H9 (cell line): ENCODE data around the gene THEM4. TPM values are rescaled to one million over a fixed set of nuclear protein-coding genes. Genes with fewer than 3 reads are reported as not detected.

Experiments used
- DNase-seq: peaks from one replicate; pipeline ENCODE4 v3.0.0-alpha.2; 2017
- H2AFZ ChIP-seq: one replicate; pipeline ENCODE4 v1.6.1; 2013; ENCODE audit warnings: mild to moderate bottlenecking, low read length, control low read depth, moderate library complexity
- H2AK5ac ChIP-seq: 2 replicates; pipeline ENCODE4 v1.6.1; 2013; ENCODE audit warnings: low read length, control low read depth, mixed read lengths; ENCODE audit not compliant: insufficient read length
- H2BK120ac ChIP-seq: one replicate; pipeline ENCODE4 v1.6.1; 2013; ENCODE audit warnings: low read depth, mild to moderate bottlenecking, low read length, control low read depth, inconsistent platforms; ENCODE audit not compliant: poor library complexity, severe bottlenecking
- H2BK12ac ChIP-seq: 2 replicates; pipeline ENCODE4 v1.6.1; 2013; ENCODE audit warnings: low read length, control low read depth, mixed read lengths, low read depth; ENCODE audit not compliant: insufficient read length
- H2BK15ac ChIP-seq: 2 replicates; pipeline ENCODE4 v1.6.1; 2013; ENCODE audit warnings: low read depth, low read length, control low read depth
- H2BK20ac ChIP-seq: one replicate; pipeline ENCODE4 v1.6.1; 2013; ENCODE audit warnings: low read depth, mild to moderate bottlenecking, low read length, control low read depth, inconsistent platforms; ENCODE audit not compliant: poor library complexity, severe bottlenecking
- H2BK5ac ChIP-seq: 2 replicates; pipeline ENCODE4 v1.6.1; 2013; ENCODE audit warnings: low read length, control low read depth, mixed read lengths; ENCODE audit not compliant: insufficient read length
- H3K14ac ChIP-seq: 2 replicates; pipeline ENCODE4 v1.6.1; 2013; ENCODE audit warnings: low read length, control low read depth; ENCODE audit not compliant: insufficient read depth
- H3K18ac ChIP-seq: 2 replicates; pipeline ENCODE4 v1.6.1; 2013; ENCODE audit warnings: low read depth, mild to moderate bottlenecking, mixed read lengths, low read length, control low read depth; ENCODE audit not compliant: insufficient read length
- H3K23ac ChIP-seq: 2 replicates; pipeline ENCODE4 v1.6.1; 2013; ENCODE audit warnings: low read length, control low read depth, mixed read lengths, low read depth; ENCODE audit not compliant: insufficient read length
- H3K23me2 ChIP-seq: 2 replicates; pipeline ENCODE4 v1.6.1; 2013; ENCODE audit warnings: low read depth, mild to moderate bottlenecking, mixed read lengths, low read length, control low read depth; ENCODE audit not compliant: insufficient read length, poor library complexity, severe bottlenecking
- H3K27ac ChIP-seq: 2 replicates; pipeline ENCODE4 v1.5.1; 2013; ENCODE audit warnings: low read length, control low read depth, mixed read lengths, low read depth; ENCODE audit not compliant: insufficient read length
- H3K27me3 ChIP-seq: 2 replicates; pipeline ENCODE4 v1.6.1; 2013; ENCODE audit warnings: low read length, control low read depth, inconsistent platforms; ENCODE audit not compliant: insufficient read depth
- H3K4ac ChIP-seq: 2 replicates; pipeline ENCODE4 v1.6.1; 2013; ENCODE audit warnings: low read depth, mild to moderate bottlenecking, control low read depth, inconsistent platforms, low read length, moderate library complexity
- H3K4me1 ChIP-seq: 2 replicates; pipeline ENCODE4 v1.6.1; 2013; ENCODE audit warnings: low read length, control low read depth, inconsistent platforms; ENCODE audit not compliant: insufficient read depth
- H3K4me2 ChIP-seq: 2 replicates; pipeline ENCODE4 v1.6.1; 2013; ENCODE audit warnings: low read length, control low read depth, mixed read lengths; ENCODE audit not compliant: insufficient read length, insufficient read depth
- H3K56ac ChIP-seq: 2 replicates; pipeline ENCODE4 v1.6.1; 2013; ENCODE audit warnings: low read depth, mild to moderate bottlenecking, mixed read lengths, low read length, control low read depth; ENCODE audit not compliant: insufficient read length
- H3K79me1 ChIP-seq: 2 replicates; pipeline ENCODE4 v1.6.1; 2013; ENCODE audit warnings: low read depth, mild to moderate bottlenecking, moderate library complexity, low read length, control low read depth, inconsistent platforms; ENCODE audit not compliant: insufficient read depth, poor library complexity, severe bottlenecking
- H3K79me2 ChIP-seq: 2 replicates; pipeline ENCODE4 v1.6.1; 2013; ENCODE audit warnings: low read length, control low read depth, inconsistent platforms; ENCODE audit not compliant: insufficient read depth
- H3K9ac ChIP-seq: 2 replicates; pipeline ENCODE4 v1.6.1; 2013; ENCODE audit warnings: low read length, control low read depth, mixed read lengths; ENCODE audit not compliant: insufficient read length; ENCODE audit errors: extremely low read depth
- H3K9me3 ChIP-seq: one replicate; pipeline ENCODE4 v1.6.1; 2013; ENCODE audit warnings: low read depth, low read length, inconsistent platforms; ENCODE audit not compliant: control insufficient read depth
- H3T11ph ChIP-seq: one replicate; pipeline ENCODE4 v1.6.1; 2013; ENCODE audit warnings: mild to moderate bottlenecking, low read length, control low read depth, inconsistent platforms
- H4K20me1 ChIP-seq: one replicate; pipeline ENCODE4 v1.6.1; 2013; ENCODE audit not compliant: control insufficient read depth, insufficient read length, insufficient read depth
- H4K5ac ChIP-seq: 2 replicates; pipeline ENCODE4 v1.6.1; 2013; ENCODE audit warnings: low read depth, mild to moderate bottlenecking, mixed read lengths, low read length, control low read depth; ENCODE audit not compliant: insufficient read length
- H4K8ac ChIP-seq: replicated peaks from 2 replicates; pipeline ENCODE4 v1.6.1; 2013; ENCODE audit warnings: low read length, control low read depth, mixed read lengths, low read depth; ENCODE audit not compliant: insufficient read length
- H4K91ac ChIP-seq: 2 replicates; pipeline ENCODE4 v1.6.1; 2013; ENCODE audit warnings: low read depth, mild to moderate bottlenecking, moderate library complexity, mixed read lengths, low read length, control low read depth; ENCODE audit not compliant: insufficient read length
- H3K27ac Mint-ChIP-seq, 3 experiments: 2 replicates in 2 of 3; 3 replicates in 1 of 3; pipeline ENCODE4 v1.8.0; 2020 to 2021; ENCODE audit warnings: mixed read lengths in 3 of 3, mild to moderate bottlenecking in 1 of 3, moderate library complexity in 1 of 3
- H3K27me3 Mint-ChIP-seq: 2 replicates; pipeline ENCODE4 v1.8.0; 2021; ENCODE audit warnings: low read depth, mild to moderate bottlenecking, moderate library complexity, mixed read lengths
- H3K36me3 Mint-ChIP-seq, 3 experiments: 2 replicates in 2 of 3; 3 replicates in 1 of 3; pipeline ENCODE4 v1.8.0; 2020 to 2021; ENCODE audit warnings: low read depth in 3 of 3, mixed read lengths in 3 of 3; ENCODE audit not compliant: insufficient read depth in 1 of 3
- H3K4me1 Mint-ChIP-seq, 2 experiments: 2 replicates each; pipeline ENCODE4 v1.8.0; 2020; ENCODE audit warnings: mixed read lengths in 2 of 2
- H3K4me3 Mint-ChIP-seq, 2 experiments: 2 replicates in 1 of 2; 3 replicates in 1 of 2; pipeline ENCODE4 v1.8.0; 2020 to 2021; ENCODE audit warnings: mild to moderate bottlenecking in 2 of 2, mixed read lengths in 2 of 2, moderate library complexity in 1 of 2
- H3K9me3 Mint-ChIP-seq, 2 experiments: 2 replicates in 1 of 2; 3 replicates in 1 of 2; pipeline ENCODE4 v1.8.0; 2020; ENCODE audit warnings: mild to moderate bottlenecking in 2 of 2, mixed read lengths in 2 of 2, moderate library complexity in 1 of 2
- WGBS: extraction: QIAGEN DNeasy Blood & Tissue Kit; methylation state at CpG from one replicate; pipeline ENCODE4 v1.1.7; 2013; ENCODE audit warnings: missing lambda C conversion rate, low lambda C conversion rate, mixed read lengths; ENCODE audit not compliant: insufficient read length; ENCODE audit errors: extremely low coverage; 5-methylcytosine and 5-hydroxymethylcytosine counted together
- total RNA-seq: library from RNA; stranded (reverse); gene quantifications from 2 replicates; pipeline ENCODE4 v1.2.1, GENCODE V29; 2021
- TF ChIP-seq, protein P1 (sequence below): fragments of 200-600 bp; sonication (generic); conservative IDR thresholded peaks from 3 replicates; pipeline ENCODE4 v1.8.0; 2021; ENCODE audit warnings: antibody characterized with exemption, mild to moderate bottlenecking

THEM4 gene
- total RNA-seq, 1 experiment from 2014 or later, result 10.5 TPM

DNA sequence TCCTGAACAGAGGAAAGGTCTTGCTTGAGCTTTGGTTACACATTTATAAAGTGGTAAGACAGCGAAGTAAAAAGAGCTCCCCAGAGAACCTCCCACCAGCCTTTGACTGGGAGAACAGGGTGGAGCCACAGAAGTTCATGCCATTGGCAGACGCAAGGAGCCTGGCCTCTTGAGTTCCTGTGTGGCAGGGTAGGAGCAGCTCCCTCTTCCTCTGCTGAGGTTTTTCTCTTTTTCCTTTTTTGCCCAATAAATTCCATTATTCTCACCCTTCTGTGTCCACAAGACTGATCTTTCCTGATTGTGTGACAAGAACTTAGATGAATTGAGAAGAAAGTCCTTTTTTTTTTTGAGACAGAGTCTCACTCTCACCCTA is 4.3 kb downstream of the THEM4 start:
- no peak overlapping the region for H3T11ph ChIP-seq
- H3K4me1 ChIP-seq, result no peaks in the 10 kb centered on the region
- H2BK12ac ChIP-seq, result no peak overlapping the region
- H3K23ac ChIP-seq, result no peak overlapping the region
- TF ChIP-seq, protein P1, sequence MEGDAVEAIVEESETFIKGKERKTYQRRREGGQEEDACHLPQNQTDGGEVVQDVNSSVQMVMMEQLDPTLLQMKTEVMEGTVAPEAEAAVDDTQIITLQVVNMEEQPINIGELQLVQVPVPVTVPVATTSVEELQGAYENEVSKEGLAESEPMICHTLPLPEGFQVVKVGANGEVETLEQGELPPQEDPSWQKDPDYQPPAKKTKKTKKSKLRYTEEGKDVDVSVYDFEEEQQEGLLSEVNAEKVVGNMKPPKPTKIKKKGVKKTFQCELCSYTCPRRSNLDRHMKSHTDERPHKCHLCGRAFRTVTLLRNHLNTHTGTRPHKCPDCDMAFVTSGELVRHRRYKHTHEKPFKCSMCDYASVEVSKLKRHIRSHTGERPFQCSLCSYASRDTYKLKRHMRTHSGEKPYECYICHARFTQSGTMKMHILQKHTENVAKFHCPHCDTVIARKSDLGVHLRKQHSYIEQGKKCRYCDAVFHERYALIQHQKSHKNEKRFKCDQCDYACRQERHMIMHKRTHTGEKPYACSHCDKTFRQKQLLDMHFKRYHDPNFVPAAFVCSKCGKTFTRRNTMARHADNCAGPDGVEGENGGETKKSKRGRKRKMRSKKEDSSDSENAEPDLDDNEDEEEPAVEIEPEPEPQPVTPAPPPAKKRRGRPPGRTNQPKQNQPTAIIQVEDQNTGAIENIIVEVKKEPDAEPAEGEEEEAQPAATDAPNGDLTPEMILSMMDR, result no peak
- no CpG with 5 or more reads among the region's 2 CpGs for WGBS
- H4K8ac ChIP-seq, result no peak overlapping the region
- H3K56ac ChIP-seq, result no peak overlapping the region
- H3K79me1 ChIP-seq, result no peaks in the 10 kb centered on the region
- H3K79me2 ChIP-seq, result no peaks in the 10 kb centered on the region
- H3K27ac ChIP-seq, result no peak overlapping the region
- H3K9me3 Mint-ChIP-seq, result peaks cover 51 to 67% of the 10 kb centered on the region in 2 experiments
- H4K5ac ChIP-seq, result no peak overlapping the region
- H4K20me1 ChIP-seq, result no peaks in the 10 kb centered on the region
- H3K36me3 Mint-ChIP-seq, result peaks cover 54 to 63% (median 57%) of the 10 kb centered on the region in 3 experiments
- H3K9me3 ChIP-seq, result peaks cover 6% of the 10 kb centered on the region
- no peaks in the 10 kb centered on the region; the same call in 1 of the 2 replicates for H3K27me3 Mint-ChIP-seq
- H3K4me3 Mint-ChIP-seq, result no peak overlapping the region
- H2BK15ac ChIP-seq, result no peak overlapping the region
- H3K27me3 ChIP-seq, result no peaks in the 10 kb centered on the region
- H3K4ac ChIP-seq, result no peak overlapping the region
- H3K9ac ChIP-seq, result no peak overlapping the region
- 0 out of 7 replicates have a peak overlapping the region, but pooled peaks of 1 of the 3 experiments have one; percentile 47 for H3K27ac Mint-ChIP-seq
- no peak overlapping the region for H2BK5ac ChIP-seq
- no peak overlapping the region for H4K91ac ChIP-seq
- H2AK5ac ChIP-seq, result no peak overlapping the region
- H3K14ac ChIP-seq, result no peak overlapping the region
- no peak overlapping the region for H2BK20ac ChIP-seq
- H2AFZ ChIP-seq, result no peak overlapping the region
- peaks cover 7% of the 10 kb centered on the region for H3K23me2 ChIP-seq
- H3K18ac ChIP-seq, result no peak overlapping the region
- H2BK120ac ChIP-seq, result no peak overlapping the region
- no peak for DNase-seq
- no peak overlapping the region for H3K4me2 ChIP-seq
- peaks cover 8 to 9% of the 10 kb centered on the region in 2 experiments for H3K4me1 Mint-ChIP-seq
